HPDE6-E6E7 (cell line): ENCODE measurements around the gene HSPA1L.
"Not testable (repeated sequence)": the region's sequence is repeated elsewhere in the genome, so short reads cannot be mapped to it uniquely, and the experiment has no call there.

Experiments
- DNase-seq: peaks from one replicate; pipeline ENCODE4 v3.0.0; 2011; ENCODE audit warnings: missing footprints; ENCODE audit errors: extremely low spot score

Gene HSPA1L

DNA sequence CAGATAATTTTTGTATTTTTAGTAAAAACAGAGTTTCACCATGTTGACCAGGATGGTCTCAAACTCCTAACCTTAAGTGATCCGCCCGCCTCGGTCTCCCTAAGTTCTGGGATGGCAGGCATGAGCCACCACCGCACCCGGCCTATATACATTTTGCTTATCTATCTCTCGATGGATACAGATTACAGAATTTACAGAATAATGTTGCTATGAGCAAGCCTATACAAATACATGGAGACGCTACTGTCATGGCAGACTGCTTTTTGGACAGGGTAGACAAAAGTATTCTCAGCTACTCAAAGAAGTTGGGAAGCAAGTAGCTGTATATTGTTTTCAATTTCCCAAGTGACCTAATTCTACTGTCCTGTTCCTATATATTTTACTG is 1.6 kb downstream of the HSPA1L start:
- DNase-seq = no peak

DNA sequence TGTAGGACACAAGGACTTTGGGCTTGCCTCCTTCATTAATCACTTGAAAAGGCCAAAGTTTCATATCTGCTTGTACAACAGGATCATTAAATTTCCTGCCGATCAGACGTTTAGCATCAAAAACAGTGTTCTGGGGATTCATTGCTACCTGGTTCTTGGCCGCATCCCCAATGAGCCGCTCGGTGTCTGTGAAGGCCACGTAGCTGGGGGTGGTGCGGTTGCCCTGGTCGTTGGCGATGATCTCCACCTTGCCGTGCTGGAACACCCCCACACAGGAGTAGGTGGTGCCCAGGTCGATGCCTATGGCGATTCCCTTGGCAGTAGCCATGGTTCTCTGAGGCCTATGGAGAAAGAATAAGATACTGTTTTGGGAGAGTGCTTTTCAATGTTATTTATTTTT is 3.4 kb downstream of the HSPA1L start:
- DNase-seq = no peak

DNA sequence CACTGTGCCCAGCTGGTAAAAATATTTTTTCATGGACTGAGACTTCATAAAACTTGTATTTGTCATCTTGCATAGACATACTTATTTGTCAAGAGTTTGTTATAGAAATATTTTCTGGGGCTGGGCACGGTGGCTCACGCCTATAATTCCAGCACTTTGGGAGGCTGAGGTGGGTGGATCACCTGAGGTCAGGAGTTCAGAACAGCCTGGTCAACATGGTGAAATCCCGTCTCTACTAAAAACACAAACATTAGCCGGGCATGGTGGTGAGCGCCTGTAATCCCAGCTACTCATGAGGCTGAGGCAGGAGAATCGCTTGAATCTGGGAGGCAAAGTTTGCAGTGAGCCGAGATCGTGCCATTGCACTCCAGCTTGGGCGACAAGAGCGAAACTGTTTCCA is 6.5 kb downstream of the HSPA1L start:
- DNase-seq = not testable (repeated sequence)

DNA sequence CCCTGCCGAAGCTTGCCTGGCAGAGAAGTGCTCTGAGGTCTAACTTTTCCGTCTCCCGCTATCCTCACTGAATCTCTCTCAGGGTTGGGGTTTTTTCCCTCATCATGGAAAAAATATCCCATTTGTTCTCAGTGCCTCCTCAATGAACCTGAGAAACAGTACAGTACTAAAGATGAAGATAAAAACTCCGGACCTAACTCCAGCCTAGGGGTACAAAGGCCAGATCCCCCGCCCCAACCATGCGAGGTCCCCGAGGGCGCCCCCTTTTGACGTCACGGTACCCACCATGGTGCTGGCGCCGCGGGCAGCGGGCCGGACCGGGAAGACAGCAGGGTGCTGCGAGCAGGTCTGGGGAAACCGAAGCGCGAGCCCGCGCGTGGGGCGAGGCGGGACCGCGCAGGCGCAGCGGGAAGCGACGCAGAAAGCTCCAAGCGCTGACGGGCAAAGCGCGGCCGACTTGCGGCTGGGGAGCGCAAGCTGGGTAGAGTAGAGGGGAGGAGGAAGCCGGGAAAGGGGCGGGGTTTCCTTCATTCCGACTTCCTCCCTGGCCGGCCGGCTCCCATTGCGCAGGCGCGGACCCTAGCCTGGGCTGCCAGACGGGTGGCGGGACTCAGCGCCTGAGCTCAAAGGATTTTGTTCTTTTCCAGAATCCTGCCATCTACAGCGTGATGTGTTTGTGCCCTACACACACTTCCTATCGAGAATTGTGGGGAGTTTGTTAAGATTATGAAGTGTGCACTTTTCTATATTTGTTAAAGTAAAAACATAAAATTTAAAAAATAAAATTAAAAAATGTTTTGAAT is 8.4 kb downstream of the HSPA1L start, which contains the start of gene LSM2:
TSS of gene LSM2 (minus strand) at position 497 of the 803 bp plus-strand sequence. CDS start at position 288, 209 bp downstream.
- peak; percentile 99 for DNase-seq

DNA sequence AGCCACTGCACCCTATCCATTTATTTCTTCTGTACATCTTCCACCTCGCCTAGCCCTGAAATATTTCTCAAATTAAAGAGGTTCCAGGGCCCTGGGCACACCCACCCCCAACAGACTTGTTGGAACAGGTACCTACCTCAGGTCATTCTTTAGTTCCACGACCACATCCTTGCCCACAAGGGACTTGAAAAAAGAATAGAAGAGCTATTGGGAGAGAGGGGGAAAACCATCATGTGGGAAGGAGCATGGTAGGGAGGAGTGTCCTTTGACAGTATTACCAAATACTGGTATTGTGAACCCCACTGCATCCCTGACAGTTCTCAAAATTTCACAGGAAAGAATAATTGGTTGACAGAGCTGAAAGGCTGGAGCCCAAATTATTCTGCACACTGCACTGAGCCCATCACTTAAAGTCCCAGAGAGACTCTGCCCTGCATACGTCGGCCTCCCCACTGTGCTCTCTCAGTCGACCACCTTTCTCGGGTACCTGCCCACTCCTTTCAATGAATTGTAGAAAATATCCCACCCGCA is 9.1 kb downstream of the HSPA1L start:
- DNase-seq = no peak

DNA sequence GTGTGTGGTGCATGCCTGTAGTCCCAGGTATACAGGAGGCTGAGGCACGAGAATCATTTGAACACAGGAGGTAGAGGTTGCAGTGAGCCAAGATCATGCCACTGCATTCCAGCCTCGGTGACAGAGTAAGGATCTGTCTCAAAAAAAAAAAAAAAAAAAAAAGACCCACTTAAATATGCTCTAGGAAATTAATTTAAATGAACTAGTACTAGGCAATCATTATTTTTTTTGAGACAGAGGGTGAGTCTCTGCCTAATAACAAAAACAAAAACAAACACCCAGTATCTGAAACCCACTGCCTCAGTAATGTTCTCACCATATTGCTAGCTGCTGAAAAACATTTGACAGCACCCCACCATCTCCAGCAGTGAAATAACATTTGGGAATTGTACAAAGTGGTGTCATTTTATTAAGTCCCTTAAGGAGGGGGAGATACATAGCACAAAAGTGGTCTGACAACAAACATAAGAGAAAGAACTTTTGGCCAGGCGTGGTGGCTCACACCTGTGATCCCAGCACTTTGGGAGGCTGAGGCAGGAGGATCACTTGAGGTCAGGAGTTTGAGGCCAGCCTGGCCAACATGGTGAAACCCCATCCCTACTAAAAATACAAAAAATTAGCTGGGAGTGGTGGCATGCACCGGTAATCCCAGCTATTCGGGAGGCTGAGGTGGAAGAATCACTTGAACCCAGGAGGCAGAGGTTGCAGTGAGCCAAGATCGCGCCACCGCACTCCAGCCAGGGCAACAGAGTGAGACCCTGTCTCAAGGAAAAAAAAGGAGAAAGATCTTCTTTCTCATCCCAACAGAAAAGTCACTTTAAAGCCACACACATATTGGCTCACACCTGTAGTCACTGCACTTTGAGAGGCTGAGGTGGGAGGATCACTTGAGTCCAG is 13.8 kb downstream of the HSPA1L start:
- not testable (repeated sequence) for DNase-seq

DNA sequence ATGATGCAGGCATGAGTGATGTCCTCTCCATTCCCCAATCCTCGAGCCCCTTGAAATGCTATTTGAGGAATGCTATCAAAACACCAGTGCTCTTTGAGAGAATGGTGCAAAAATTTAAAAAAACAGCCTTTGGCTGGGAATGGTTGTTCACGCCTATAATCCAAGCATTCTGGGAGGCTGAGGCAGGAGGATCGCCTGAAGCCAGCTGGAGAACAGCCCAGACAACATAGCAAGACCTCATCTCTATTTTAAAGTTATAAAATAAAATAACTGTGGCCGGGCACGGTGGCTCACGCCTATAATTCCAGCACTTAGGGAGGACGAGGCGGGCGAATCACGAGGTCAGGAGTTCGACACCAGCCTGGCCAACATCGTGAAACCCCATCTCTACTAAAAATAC is 15.3 kb downstream of the HSPA1L start:
- no peak for DNase-seq

DNA sequence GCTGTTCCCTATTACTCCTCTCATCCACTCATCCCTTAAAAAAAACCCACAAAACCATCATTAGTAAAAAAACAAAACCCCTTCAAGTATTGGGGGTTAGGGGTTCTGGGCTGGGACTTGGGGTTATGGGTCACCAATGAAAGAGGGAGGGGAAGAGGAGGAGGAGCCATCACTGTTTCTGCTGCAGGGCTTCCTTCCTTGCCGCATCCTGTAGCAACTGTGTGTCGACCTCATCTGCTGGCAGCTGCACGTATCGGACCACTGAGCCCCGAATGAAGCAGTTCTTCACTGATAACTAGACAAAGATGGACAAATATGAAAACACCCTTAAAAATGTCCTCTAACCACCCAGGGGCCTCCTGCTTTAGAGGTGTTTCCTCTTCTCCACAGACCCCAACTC is 17.5 kb downstream of the HSPA1L start:
- DNase-seq = no peak

DNA sequence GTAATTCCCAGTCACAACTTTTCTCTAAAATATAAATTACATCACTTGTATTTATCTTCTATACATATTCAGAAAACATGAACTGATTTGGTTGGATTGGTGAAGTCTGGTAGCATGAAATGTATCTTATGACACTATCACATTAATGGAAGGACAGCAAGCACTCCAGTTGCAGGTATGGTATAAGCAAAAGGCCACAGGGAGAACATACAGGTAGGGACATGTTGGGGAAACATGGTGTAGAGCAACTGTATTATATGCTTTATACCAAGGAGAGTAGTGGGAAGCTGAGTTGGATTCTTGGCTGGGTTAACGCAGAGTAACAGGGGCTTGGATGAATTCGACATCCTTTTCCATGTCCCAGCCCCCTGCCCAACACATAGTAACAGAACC is 18.1 kb downstream of the HSPA1L start:
- no peak for DNase-seq

DNA sequence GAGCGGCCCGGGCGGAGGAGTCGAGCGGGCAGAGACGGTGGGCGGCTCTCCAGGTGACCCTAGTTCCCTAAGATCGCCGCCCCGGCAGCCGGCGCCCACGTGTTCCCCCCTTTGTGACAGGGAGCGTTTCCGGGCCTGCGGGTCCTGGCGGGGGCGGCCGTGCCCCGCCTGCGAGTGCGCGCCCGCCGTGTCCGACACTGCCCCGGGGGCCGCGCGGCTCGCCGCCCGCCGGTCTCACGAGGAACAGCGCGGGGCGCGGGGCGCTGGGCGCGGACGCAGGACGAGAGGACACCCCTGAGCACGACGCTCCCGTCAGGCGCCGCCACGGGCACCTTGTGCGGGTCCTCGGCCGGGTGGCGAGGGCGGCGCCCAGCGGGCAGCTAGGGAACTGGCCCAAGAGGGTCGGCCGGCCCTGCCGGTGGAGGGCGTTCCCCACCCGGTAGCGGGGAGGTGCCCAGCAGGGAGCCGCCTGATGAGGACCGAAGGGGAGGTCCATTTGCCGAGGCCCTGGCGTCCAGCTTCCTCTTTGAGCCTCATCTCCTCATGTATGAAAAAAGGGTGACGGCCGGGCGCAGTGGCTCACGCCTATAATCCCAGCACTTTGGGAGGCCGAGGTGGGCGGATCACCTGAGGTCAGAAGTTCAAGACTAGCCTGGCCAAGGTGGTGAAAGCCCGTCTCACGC is 19.3 kb downstream of the HSPA1L start, which contains the start of gene VARS1:
TSS of gene VARS1 (minus strand) at position 137 of the 683 bp plus-strand sequence. CDS start 535 bp downstream, outside the sequence.
- DNase-seq = peak; percentile 94

DNA sequence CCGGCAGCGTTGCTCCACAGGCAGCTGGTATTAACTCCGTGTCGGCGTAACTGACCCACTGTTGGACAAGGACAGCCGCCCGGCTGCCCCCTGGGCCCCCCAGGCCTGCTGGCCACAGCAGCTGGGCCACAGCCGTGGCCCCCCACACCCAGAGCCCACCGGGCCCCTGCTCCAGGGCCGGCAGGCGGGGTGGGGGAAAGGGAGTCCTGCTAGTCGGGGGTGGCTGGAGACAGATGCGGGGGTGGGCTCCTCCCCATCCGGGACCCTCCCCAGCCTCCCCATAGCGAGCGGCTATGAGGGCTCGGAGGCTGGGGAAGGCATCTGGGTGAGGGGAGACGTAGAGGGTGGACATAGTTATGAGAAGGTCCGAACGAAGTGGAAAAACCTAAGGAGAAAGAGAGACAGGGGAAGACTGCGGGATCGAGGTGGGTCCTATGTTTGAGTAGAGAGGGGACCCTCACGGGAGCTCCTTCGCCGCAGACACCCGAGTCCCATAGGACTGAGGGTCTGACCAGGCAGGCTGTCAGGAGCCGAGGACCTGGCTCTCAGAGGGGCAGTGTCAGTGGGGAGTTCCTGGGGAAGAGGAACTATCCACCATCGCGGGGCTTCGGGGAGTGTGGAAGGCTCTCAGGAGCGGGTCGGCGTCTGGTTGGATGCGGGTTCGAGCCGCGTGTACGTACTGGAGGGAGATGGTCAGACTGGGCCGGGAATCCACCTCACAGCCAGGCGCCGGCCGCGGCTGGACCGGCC is 20.0 kb downstream of the HSPA1L start:
- no peak for DNase-seq

DNA sequence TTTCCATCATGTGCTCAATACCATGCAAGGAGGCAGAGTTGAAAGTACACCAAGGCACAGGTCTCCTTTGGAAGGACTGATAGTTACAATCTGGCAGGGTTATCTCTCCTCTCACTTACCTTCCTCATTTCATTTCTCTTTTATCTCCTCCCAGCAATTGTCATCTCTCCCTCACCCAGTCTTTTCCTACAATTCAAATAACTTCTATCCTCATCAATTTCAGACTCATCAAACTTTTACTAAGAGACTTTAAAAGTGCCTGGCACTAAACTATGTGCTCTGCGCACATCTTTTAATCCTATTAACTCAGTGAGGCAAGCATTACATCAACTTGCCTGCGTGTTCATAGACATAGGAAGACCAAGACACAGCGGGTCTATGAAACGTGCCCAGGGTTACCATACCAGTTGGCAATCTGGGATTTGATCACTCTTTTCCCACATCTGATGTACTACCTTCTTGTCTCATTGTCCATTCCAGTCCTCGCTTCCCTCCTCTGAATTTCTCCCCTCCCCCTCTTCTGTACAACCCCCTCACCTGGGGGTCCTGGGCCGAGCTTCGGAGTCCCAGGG is 20.7 kb downstream of the HSPA1L start:
- peak; percentile 42 for DNase-seq

DNA sequence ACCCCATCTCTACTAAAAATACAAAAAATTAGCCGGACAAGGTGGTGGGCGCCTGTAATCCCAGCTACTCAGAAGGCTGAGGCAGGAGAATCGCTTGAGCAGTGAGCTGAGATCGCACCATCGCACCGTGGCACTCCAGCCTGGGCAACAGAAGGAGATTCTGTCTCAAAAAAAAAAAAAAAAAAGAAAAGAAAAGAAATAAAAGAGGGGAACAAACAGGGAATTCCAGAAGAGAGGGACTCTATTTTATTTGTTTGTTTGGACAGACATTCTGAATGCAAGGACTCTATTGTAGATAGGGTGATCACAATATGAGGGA is 21.2 kb downstream of the HSPA1L start:
- DNase-seq = not testable (repeated sequence)

DNA sequence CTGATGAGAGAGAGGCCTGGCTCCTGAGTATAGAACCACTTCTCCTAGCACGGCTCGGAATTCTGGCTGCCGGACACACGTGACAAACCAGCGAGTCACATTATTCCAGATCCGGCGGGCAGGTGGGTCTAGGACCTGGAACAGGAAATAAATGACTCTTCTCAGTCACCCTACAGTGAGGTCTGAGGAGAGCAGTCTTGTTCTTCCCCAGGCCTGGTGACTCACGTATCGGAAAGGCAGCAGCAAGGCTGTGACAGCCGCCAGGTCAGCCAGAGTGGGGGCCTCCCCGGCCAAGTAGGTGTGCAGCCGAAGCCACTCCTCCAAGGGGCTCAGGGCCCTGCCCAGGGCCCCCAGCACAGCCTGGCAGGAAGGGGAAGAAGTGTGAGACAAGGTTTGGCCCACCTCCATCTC is 22.3 kb downstream of the HSPA1L start:
- DNase-seq = peak; percentile 92

DNA sequence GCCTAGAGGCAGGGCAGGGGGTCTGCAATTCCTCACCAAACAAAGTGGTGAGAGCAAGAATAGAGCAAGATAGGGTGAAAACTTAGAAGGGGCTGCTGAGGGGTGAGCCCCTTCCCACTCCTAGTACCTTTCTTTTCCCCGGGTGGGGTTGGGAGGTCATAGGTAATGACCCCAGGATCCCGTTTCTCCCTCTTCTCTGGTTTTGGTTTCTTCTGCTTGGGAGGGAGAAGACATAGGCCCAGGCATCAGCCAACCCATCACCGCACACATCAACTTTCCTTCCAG is 23.1 kb downstream of the HSPA1L start:
- DNase-seq = no peak

DNA sequence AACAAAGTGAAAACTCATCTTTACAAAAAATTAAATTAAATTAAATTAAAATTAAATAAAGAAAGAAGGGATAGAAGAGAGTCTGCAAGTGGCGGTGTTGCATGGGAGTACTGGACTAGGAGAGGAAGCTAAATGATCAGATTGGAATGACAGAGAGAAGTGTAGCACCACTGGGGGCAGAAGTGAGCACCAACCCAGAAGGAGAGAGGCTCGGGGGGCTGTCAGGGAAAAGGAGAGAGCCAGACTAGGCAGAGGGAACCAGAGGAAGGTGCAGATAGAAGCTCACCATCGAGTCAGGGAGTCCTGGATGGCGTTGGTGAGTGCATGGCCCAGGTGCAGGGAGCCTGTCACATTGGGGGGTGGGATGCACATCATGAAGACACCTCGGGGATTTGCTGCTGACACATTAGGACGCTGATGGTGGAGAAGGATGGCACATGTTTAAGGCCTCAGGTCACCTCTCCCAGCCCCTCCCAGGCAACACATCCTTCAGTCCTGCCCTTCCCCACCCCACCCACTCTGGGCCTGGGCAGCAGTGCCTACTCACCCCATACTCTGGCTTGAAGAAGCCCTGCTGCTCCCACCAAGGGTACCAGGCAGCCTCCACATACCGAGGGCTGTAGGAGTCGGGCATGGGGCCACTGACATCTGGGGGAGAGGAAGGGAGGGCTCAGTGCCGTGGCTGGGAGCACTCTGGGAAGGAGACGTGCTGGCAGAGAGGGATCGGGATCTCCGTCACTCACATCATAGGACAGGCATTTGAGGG is 23.6 kb downstream of the HSPA1L start:
- DNase-seq = no peak

DNA sequence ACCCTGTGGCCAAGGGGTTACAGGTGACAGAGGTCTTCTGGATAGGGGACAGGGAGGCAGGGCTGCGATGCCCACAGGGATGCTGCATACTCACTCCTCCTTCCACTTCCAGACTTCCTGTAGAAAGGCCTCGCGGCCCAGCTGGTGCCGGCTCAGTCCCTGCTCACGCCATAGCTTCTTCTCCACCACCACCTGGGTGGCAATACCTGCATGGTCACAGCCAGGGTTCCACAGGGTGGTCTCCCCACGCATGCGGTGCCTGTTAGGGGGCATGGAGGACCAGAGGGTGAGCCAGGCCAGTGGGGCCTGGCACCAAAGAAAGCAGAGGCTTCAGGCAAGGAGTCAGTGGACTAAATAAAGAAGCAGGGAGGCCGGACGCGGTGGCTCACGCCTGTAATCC is 29.6 kb downstream of the HSPA1L start:
- DNase-seq = no peak

DNA sequence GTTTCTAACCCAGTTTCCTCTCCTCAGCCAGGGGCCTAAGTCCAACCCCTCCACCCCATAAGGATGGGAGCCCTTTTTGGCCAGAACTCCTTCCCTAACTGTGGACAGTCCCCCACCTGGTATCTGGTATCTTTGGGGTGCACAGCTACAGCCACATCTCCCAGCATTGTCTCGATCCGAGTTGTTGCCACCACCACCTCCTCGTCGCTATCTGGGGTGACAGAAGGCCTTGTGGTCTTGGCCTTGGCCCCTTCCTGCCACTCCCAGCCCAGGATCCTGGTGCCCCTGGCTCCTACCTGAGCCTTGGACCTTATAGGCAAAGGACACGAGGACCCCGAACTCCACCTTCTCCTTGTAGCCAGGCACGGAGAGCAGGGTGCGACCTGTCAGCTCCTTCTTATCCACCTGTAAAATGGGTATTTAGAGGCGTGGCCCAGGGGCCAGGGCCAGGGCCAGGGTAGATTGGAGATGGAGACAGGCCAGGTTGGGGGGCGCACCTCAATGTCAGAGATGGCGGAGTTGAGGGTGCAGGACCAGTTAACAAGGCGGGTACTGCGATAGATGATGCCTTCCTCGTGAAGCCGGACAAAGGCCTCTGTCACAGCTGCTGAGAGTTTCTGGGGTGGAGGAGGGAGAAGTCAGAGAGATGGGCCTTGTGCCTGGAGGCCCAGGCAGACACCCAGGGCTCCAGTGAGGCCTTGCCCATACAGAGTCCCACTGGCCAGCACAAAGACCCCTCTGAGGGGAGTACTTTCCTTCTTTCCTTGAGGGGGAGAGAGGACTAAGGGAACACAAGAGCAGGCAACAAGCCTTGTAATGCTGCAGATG is 30.8 kb downstream of the HSPA1L start:
- no peak for DNase-seq

DNA sequence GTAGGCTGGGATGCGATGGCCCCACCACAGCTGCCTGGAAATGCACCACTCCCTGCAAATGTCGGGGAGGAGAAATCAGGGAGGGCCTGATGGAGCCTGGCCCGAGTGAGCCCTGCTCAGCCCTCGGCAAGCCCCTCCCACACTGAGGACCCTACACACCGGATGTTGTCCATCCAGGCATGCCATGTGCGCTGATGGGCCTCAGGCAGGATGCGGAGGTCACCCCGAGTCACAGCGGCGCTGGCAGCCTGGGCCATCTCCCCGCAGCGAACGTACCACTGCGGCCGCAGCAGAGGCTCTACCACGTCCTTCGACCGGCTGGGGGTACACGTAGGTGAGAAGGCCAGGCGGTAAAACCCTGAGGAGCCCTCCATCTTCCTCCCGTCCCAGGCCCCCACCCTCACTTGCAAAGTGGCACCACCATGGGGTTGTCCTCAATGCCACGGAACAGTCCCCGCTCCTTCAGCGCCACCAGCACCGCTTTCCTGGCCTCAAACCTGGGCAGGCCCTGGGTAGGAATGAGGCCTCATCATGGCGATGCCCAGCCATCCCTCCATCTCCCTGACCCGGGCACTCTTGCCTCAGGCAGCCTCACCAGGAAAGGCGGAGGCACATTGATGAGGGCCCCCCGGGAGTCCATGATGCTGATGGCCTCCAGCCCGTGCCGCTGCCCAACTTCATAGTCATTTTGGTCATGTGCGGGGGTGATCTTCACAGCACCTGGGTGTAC is 32.8 kb downstream of the HSPA1L start:
- DNase-seq = no peak
